DND-41 (cell line): ENCODE results near the gene FRS2.

Experiments
- EZH2 ChIP-seq: IDR thresholded peaks from 3 replicates; pipeline ENCODE4 v1.6.1; 2012; ENCODE audit warnings: borderline replicate concordance, low read depth, mild to moderate bottlenecking, moderate library complexity, low read length, inconsistent platforms; ENCODE audit not compliant: severe bottlenecking
- TF ChIP-seq, protein P1 (sequence below): IDR thresholded peaks from 2 replicates; pipeline ENCODE4 v1.5.1; 2012; ENCODE audit warnings: borderline replicate concordance, low read length, moderate library complexity, mild to moderate bottlenecking; ENCODE audit not compliant: poor library complexity, severe bottlenecking; ENCODE audit errors: extremely low read depth

GRCh38 chr12:69529021-69529420, 58.8 kb downstream of the FRS2 start:
- TF ChIP-seq, protein P1, sequence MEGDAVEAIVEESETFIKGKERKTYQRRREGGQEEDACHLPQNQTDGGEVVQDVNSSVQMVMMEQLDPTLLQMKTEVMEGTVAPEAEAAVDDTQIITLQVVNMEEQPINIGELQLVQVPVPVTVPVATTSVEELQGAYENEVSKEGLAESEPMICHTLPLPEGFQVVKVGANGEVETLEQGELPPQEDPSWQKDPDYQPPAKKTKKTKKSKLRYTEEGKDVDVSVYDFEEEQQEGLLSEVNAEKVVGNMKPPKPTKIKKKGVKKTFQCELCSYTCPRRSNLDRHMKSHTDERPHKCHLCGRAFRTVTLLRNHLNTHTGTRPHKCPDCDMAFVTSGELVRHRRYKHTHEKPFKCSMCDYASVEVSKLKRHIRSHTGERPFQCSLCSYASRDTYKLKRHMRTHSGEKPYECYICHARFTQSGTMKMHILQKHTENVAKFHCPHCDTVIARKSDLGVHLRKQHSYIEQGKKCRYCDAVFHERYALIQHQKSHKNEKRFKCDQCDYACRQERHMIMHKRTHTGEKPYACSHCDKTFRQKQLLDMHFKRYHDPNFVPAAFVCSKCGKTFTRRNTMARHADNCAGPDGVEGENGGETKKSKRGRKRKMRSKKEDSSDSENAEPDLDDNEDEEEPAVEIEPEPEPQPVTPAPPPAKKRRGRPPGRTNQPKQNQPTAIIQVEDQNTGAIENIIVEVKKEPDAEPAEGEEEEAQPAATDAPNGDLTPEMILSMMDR, result no peak
- TF ChIP-seq EZH2, result no peak
